Measurements from ENCODE around the gene PPM1F.

GRCh38 chr22:21931056-21931455 is 21.6 kb downstream of the PPM1F start:
- TF ChIP-seq, protein P1, sequence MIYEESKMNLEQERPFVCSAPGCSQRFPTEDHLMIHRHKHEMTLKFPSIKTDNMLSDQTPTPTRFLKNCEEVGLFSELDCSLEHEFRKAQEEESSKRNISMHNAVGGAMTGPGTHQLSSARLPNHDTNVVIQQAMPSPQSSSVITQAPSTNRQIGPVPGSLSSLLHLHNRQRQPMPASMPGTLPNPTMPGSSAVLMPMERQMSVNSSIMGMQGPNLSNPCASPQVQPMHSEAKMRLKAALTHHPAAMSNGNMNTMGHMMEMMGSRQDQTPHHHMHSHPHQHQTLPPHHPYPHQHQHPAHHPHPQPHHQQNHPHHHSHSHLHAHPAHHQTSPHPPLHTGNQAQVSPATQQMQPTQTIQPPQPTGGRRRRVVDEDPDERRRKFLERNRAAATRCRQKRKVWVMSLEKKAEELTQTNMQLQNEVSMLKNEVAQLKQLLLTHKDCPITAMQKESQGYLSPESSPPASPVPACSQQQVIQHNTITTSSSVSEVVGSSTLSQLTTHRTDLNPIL (CRISPR knock-in tag; IDR thresholded peaks at IDR 0.05; ENCODE audit: low read depth), result no peak
- TF ChIP-seq ARNTL (CRISPR knock-in tag; IDR thresholded peaks at IDR 0.05; ENCODE audit: borderline replicate concordance, low read depth) (no peak), CSDC2 (CRISPR knock-in tag; IDR thresholded peaks at IDR 0.05) (no peak), SNAI2 (CRISPR knock-in tag; IDR thresholded peaks at IDR 0.05) (no peak), GLIS3 (CRISPR knock-in tag; IDR thresholded peaks at IDR 0.05) (no peak), TSHZ2 (CRISPR knock-in tag; IDR thresholded peaks at IDR 0.05) (no peak), ZFP30 (CRISPR knock-in tag; IDR thresholded peaks at IDR 0.05) (no peak), ZC3H10 (CRISPR knock-in tag; IDR thresholded peaks at IDR 0.05) (no peak), ESRRG (CRISPR knock-in tag; IDR thresholded peaks at IDR 0.05) (no peak), PATZ1 (CRISPR knock-in tag; IDR thresholded peaks at IDR 0.05; ENCODE audit: borderline replicate concordance) (no peak), ZFP3 (CRISPR knock-in tag; IDR thresholded peaks at IDR 0.05) (no peak), RARB (CRISPR knock-in tag; IDR thresholded peaks at IDR 0.05) (no peak)
- TF ChIP-seq, protein P2, sequence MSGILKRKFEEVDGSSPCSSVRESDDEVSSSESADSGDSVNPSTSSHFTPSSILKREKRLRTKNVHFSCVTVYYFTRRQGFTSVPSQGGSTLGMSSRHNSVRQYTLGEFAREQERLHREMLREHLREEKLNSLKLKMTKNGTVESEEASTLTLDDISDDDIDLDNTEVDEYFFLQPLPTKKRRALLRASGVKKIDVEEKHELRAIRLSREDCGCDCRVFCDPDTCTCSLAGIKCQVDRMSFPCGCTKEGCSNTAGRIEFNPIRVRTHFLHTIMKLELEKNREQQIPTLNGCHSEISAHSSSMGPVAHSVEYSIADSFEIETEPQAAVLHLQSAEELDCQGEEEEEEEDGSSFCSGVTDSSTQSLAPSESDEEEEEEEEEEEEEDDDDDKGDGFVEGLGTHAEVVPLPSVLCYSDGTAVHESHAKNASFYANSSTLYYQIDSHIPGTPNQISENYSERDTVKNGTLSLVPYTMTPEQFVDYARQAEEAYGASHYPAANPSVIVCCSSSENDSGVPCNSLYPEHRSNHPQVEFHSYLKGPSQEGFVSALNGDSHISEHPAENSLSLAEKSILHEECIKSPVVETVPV (CRISPR knock-in tag; IDR thresholded peaks at IDR 0.05), result no peak

Measured in SK-N-SH treated with all-trans-retinoic acid at 6 μM for 48 hours (cell line).